NCI-H1105 (cell line): ENCODE measurements around the gene UQCC5.

Experiments used
- DNase-seq: peaks from one replicate; lab custom pipeline; 2025; lab: John Stamatoyannopoulos, UW

The UQCC5 gene

GRCh38 chr3:52570076-52570475 is 33.7 kb downstream of the UQCC5 start:
- no peak for DNase-seq

DNA sequence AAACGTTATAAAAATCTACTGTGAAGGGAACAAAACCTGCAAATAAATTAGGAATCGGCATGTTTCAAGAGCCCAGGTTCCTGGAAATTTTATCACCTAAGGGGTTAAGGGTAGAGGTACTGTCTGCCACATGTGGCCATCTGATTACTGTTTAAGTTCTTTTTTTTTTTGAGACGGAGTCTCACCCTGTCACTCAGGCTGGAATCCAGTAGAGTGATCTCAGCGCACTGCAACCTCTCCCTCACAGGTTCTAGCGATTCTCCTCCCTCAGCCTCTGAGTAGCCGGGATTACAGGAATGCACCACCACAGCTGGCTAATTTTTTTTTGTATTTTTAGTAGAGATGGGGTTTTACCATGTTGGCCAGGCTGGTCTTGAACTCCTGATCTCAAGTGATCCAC is 35.8 kb downstream of the UQCC5 start:
- no peak for DNase-seq

DNA sequence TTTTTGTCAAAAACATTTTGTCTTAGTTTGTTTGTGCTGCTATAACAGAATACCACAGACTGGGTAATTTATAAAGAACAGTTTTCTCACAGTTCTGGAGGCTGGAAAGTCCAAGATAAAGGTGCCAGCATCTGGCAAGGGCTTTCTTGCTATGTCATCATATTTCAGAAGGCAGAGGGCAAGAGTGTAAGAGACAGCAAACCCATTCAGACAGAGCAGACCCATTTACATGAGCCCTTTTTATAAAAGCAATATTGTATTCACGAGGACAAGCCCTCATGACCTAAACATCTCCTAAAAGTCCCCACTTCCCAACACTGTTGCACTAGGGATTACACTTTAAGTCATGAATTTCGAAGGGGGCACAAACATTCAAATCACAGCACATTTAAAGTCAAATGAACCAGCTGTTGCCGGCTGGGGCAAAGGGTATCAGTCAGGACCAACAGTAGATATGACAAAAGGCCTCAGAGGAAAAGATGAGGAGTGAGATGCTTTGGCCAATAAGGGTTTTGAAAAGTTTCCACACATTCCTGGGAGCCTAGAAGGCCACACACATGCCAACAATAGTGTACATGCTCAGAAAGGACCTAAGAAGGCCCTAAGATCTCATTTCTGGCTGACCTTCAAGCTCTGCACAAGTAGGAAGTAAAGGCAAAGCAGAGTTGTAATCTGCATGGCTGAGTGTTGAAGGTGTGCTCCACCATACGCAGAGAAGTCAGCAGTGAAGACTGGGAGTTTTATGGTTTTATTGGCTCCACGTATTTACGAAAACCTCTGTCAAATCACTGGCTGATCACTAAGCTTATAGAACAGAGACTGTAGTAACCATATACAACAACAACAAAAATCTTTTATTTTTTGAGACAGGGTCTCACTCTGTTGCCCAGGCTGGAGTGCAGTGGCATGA is 37.9 kb downstream of the UQCC5 start:
- no peak for DNase-seq
